ENCODE results near the gene PIEZO1. TPM values are rescaled to one million over a fixed set of nuclear protein-coding genes. Genes with fewer than 3 reads are reported as not detected.

PIEZO1 gene
- total RNA-seq, 1 experiment from 2014 or later, result 224 TPM

DNA sequence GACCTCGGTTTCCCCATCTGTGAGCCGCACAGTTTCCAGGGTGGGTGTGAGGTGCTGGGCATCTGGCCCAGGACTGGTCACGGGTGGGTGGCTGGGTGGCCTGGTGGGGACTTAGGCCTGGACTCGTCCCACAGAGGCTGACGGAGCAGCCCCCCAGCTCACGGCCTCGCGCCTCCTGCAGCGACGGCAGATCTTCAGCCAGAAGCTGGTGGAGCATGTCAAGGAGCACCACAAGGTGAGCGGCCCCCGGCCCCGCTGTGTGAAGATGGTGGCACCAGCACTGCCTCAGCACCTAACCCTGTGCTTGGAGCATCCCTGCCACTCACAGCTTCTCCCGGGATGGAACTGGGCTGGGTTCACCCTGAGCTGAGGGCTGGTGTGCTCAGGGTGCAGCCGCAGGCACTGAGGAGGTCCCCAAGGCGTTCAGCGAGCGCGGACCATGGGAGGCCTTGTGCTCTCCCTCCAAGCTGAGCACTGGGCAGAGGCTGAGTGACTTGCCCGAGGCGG lies 20.9 kb upstream of the PIEZO1 start:
- RAD21 ChIA-PET (ENCODE audit: low non-redundant PET in 1 of 2, low total read pairs in 2 of 2, uncharacterized antibody in 2 of 2, unreplicated experiment in 2 of 2), result no interaction called here
- H3K4me3 ChIP-seq (replicated peaks in 1 of 2; ENCODE audit: low read depth in 1 of 2, low read length in 2 of 2), result no peak overlapping the region
- 0 out of 2 replicates have a peak overlapping the region, but pooled peaks have one; percentile 99 for H3K4me2 ChIP-seq (ENCODE audit: low read length)
- no peaks in the 10 kb centered on the region for H3K9me3 ChIP-seq (ENCODE audit: control insufficient read depth in 1 of 2, insufficient read depth in 1 of 2, low read depth in 1 of 2, low read length in 2 of 2)
- POLR2A ChIA-PET, result no interaction called here
- H3K9ac ChIP-seq (ENCODE audit: low read length), result no peak overlapping the region
- H3K27ac ChIP-seq (ENCODE audit: low read depth, low read length), result peak overlapping the region; percentile 100
- ATAC-seq (no peak), DNase-seq (ENCODE audit: low read depth, low spot score) (no peak)
- no peak for TF ChIP-seq CEBPB (IDR thresholded peaks at IDR 0.05; ENCODE audit: low read depth)
- no peak for TF ChIP-seq TCF7L2 (IDR thresholded peaks at IDR 0.05; ENCODE audit: borderline replicate concordance, extremely low read depth, insufficient read depth, insufficient read length)
- TF ChIP-seq, protein P1, sequence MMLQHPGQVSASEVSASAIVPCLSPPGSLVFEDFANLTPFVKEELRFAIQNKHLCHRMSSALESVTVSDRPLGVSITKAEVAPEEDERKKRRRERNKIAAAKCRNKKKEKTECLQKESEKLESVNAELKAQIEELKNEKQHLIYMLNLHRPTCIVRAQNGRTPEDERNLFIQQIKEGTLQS (IDR thresholded peaks at IDR 0.05), result no peak
- TF ChIP-seq SRF (IDR thresholded peaks at IDR 0.05; ENCODE audit: low read depth), result no peak
- TF ChIP-seq RAD21 (IDR thresholded peaks at IDR 0.05; ENCODE audit: low read depth), result no peak
- TF ChIP-seq POLR2A (IDR thresholded peaks at IDR 0.05; ENCODE audit: borderline replicate concordance, extremely low read depth, insufficient read depth, insufficient read length), result no peak
- no peak for TF ChIP-seq SIN3A (IDR thresholded peaks at IDR 0.05; ENCODE audit: low read depth)
- no peak for TF ChIP-seq EZH2phosphoT487 (IDR thresholded peaks at IDR 0.05; ENCODE audit: borderline replicate concordance)
- no peak for TF ChIP-seq POLR2AphosphoS5 (IDR thresholded peaks at IDR 0.05; ENCODE audit: low read depth, low read length)
- no peak for TF ChIP-seq ZFX (IDR thresholded peaks at IDR 0.05)
- TF ChIP-seq, protein P2, sequence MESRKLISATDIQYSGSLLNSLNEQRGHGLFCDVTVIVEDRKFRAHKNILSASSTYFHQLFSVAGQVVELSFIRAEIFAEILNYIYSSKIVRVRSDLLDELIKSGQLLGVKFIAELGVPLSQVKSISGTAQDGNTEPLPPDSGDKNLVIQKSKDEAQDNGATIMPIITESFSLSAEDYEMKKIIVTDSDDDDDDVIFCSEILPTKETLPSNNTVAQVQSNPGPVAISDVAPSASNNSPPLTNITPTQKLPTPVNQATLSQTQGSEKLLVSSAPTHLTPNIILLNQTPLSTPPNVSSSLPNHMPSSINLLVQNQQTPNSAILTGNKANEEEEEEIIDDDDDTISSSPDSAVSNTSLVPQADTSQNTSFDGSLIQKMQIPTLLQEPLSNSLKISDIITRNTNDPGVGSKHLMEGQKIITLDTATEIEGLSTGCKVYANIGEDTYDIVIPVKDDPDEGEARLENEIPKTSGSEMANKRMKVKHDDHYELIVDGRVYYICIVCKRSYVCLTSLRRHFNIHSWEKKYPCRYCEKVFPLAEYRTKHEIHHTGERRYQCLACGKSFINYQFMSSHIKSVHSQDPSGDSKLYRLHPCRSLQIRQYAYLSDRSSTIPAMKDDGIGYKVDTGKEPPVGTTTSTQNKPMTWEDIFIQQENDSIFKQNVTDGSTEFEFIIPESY (IDR thresholded peaks at IDR 0.05; ENCODE audit: extremely low read depth, insufficient replicate concordance, low read length), result no peak
- TF ChIP-seq ZNF274 (IDR thresholded peaks at IDR 0.05; ENCODE audit: low read depth, low read length), result no peak
- TF ChIP-seq EZH2 (IDR thresholded peaks at IDR 0.05), result no peak
- TF ChIP-seq, protein P3, sequence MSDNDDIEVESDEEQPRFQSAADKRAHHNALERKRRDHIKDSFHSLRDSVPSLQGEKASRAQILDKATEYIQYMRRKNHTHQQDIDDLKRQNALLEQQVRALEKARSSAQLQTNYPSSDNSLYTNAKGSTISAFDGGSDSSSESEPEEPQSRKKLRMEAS (IDR thresholded peaks at IDR 0.05), result no peak
- peaks cover 71% of the 10 kb centered on the region for H3K79me2 ChIP-seq (ENCODE audit: insufficient read depth, low read length)
- no peaks in the 10 kb centered on the region for H3K27me3 ChIP-seq (ENCODE audit: insufficient read depth, low read length)
- H3K36me3 ChIP-seq (ENCODE audit: control insufficient read depth in 1 of 2, insufficient read depth in 2 of 2, low read length in 2 of 2), result peaks cover 19 to 61% of the 10 kb centered on the region in 2 experiments; a peak in 3 of 4 replicates
- H2AFZ ChIP-seq (ENCODE audit: low read depth, low read length, poor library complexity, severe bottlenecking), result no peak overlapping the region
- intact Hi-C loops (cut with micrococcal nuclease), result no loop called here
- CTCF ChIA-PET, result no interaction called here
- H4K20me1 ChIP-seq (ENCODE audit: insufficient read depth), result peaks cover 12% of the 10 kb centered on the region; the same call in 1 of the 2 replicates
- peaks cover 27 to 62% of the 10 kb centered on the region in 2 experiments for H3K4me1 ChIP-seq (ENCODE audit: control insufficient read depth in 1 of 2, insufficient read depth in 2 of 2, low read length in 2 of 2)
- BruUV-seq (replicated peaks), result no TSS peak
- H3K9me2 ChIP-seq (ENCODE audit: insufficient read depth), result no peaks in the 10 kb centered on the region

All from HCT116 (cell line).